ENCODE measurements around the gene AGAP3.

Gene AGAP3

DNA sequence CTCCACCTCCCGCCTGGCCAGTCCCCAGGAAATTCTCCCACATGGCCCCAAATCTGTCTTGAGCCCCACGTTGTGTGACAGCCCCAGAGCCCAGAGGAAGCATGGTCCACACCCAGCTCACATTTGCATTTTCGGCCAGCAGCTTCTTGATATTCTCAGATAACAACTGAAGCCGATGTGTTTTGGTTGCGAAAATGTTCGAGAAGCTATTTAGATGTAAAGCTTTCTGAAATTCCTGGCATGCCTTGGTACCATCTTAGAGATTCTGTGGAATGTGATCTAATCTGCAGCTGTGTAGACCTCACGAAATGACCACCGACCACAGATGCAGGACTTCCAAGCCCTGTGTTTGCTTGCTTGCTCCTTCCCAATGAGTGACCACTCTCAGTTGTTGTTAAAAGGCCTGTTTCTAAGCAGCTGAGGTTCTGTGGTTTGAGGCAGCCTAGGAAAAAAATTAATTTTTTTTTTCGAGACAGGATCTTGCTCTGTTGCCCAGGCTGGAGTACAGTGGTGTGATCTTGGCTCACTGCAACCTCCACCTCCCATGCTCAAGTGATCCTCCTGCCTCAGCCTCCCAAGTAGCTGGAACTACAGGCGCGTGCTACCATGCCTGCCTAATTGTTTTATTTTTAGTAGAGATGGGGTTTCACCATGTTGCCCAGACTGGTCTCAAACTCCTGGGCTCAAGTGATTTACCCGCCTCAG lies 18.1 kb upstream of the AGAP3 start:
- TF ChIP-seq, protein P1, sequence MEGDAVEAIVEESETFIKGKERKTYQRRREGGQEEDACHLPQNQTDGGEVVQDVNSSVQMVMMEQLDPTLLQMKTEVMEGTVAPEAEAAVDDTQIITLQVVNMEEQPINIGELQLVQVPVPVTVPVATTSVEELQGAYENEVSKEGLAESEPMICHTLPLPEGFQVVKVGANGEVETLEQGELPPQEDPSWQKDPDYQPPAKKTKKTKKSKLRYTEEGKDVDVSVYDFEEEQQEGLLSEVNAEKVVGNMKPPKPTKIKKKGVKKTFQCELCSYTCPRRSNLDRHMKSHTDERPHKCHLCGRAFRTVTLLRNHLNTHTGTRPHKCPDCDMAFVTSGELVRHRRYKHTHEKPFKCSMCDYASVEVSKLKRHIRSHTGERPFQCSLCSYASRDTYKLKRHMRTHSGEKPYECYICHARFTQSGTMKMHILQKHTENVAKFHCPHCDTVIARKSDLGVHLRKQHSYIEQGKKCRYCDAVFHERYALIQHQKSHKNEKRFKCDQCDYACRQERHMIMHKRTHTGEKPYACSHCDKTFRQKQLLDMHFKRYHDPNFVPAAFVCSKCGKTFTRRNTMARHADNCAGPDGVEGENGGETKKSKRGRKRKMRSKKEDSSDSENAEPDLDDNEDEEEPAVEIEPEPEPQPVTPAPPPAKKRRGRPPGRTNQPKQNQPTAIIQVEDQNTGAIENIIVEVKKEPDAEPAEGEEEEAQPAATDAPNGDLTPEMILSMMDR (IDR thresholded peaks at IDR 0.05; ENCODE audit: control insufficient read depth, extremely low read depth, insufficient read depth), result no peak
- DNase-seq (ENCODE audit: low read depth), result no peak
- H3K4me3 ChIP-seq (ENCODE audit: low read depth, low read length), result no peak overlapping the region

DNA sequence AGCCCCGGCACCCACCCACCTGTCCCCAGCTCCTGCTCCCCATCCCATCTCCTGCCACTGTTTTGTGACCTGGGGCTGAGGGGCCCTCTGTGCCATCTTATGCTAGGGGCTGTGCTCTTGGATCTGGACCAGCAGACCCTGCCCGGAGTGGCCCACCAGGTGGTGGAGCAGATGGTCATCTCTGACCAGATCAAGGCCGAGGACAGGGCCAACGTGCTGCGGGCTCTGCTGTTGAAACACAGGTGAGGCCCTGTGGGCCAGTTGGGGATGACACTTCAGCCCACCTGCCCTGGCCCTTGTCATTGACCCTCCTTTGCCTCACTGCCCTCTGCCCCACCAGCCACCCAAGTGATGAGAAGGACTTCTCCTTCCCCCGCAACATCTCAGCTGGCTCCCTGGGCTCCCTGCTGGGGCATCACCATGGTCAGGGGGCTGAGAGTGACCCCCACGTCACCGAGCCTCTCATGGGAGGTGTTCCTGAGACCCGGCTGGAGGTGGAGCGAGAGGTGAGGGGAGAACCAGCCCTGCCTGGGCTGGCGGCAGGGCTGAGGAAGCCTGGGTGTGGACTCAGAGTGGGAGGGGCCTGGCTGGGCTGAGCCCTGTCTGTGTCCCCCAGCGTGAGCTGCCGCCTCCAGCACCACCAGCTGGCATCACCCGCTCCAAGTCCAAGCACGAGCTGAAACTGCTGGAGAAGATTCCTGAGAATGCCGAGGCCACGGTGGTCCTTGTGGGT lies 16.3 kb upstream of the AGAP3 start:
- TF ChIP-seq, protein P1 (IDR thresholded peaks at IDR 0.05; ENCODE audit: control insufficient read depth, extremely low read depth, insufficient read depth), result no peak
- no peak for DNase-seq (ENCODE audit: low read depth)
- H3K4me3 ChIP-seq (ENCODE audit: low read depth, low read length), result no peak overlapping the region

DNA sequence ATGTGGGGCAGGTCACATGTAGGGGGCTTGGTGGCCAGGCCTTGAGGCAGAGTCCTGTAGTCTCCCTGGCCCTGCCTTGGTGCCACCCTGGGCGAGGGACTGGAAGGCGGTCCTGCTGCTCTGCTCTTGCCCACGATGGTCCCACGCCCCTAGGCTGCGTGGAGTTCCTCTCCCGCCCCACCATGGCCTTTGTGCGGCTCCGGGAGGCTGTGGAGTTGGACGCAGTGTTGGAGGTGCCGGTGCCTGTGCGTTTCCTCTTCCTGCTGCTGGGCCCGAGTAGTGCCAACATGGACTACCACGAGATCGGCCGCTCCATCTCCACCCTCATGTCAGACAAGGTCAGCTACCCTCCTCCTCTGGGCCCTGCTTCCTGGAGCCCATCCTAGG lies 15.7 kb upstream of the AGAP3 start:
- DNase-seq (ENCODE audit: low read depth), result no peak
- TF ChIP-seq, protein P1 (IDR thresholded peaks at IDR 0.05; ENCODE audit: control insufficient read depth, extremely low read depth, insufficient read depth), result no peak

DNA sequence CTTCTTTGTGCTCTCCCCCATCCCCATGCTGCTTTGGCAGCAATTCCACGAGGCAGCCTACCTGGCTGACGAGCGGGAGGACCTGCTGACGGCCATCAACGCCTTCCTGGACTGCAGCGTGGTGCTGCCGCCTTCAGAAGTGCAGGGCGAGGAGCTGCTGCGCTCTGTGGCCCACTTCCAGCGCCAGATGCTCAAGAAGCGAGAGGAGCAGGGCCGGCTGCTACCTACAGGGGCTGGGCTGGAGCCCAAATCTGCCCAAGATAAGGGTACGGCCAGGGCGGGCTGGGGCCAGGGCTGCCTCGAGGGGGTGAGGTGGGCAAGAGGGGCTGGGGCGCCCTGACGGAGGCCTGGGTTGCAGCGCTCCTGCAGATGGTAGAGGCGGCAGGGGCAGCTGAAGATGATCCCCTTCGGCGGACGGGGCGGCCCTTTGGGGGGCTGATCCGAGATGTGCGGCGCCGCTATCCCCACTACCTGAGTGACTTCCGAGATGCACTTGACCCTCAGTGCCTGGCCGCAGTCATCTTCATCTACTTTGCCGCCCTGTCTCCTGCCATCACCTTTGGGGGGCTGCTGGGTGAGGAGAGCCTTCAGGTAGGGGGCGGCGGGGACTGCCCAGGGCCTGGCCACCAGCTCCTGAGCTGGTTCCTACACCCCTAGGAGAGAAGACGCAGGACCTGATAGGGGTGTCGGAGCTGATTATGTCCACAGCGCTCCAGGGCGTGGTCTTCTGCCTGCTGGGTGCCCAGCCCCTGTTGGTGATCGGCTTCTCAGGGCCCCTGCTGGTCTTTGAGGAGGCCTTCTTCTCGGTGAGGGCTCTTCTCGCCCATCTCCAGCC lies 15.0 kb upstream of the AGAP3 start:
- no peak overlapping the region for H3K4me3 ChIP-seq (ENCODE audit: low read depth, low read length)
- DNase-seq (ENCODE audit: low read depth), result no peak
- TF ChIP-seq, protein P1 (IDR thresholded peaks at IDR 0.05; ENCODE audit: control insufficient read depth, extremely low read depth, insufficient read depth), result no peak

More for the DNA sequence above, 15.7 kb upstream of the AGAP3 start:
- H3K4me3 ChIP-seq (ENCODE audit: low read depth, low read length), result no peak overlapping the region

DNA sequence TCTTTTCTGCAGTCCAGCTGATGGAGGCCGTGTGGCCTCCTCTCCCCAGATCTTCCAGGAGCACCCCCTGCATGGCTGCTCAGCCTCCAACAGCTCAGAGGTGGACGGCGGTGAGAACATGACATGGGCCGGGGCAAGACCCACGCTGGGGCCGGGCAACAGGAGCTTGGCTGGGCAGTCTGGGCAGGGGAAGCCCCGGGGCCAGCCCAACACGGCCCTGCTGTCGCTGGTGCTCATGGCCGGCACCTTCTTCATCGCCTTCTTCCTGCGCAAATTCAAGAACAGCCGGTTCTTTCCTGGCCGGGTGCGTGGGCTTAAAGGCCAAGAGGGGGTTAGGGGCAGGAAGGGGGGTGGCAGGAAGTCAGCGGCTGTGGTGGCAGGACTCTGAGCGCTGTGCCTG lies 12.3 kb upstream of the AGAP3 start:
- no peak for DNase-seq (ENCODE audit: low read depth)
- TF ChIP-seq, protein P1 (IDR thresholded peaks at IDR 0.05; ENCODE audit: control insufficient read depth, extremely low read depth, insufficient read depth), result no peak
- H3K4me3 ChIP-seq (ENCODE audit: low read depth, low read length), result no peak overlapping the region

DNA sequence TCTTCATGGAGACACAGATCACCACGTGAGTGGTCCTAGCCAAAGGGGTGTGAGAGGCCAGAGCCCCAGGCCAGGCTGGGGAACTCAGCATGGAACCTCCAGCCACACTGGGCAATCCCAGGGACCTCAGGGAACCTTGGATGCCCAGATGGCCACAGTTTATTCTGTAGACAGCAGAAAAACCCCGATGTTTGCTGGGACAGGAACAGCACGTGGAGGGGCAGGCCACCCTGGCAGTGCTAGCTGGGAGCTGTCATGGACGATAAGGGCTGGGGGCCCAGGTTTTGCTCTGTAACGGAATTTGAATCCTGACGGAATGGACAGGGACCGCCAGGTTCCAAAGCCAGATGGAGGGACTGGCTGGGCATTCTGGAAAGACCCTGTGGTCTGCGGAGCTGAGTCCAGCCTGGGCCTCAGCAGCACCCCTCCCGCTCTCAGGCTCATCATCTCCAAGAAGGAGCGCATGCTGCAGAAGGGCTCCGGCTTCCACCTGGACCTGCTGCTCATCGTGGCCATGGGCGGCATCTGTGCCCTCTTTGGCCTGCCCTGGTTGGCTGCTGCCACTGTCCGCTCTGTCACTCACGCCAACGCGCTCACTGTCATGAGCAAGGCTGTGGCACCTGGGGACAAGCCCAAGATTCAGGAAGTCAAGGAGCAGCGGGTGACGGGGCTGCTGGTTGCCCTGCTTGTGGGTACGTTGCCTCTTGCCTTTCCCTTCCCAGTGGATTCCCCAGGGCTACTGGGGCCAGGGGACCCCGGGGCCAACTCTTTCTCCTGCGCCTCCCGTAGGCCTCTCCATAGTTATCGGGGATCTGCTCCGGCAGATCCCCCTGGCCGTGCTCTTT lies 11.2 kb upstream of the AGAP3 start:
- TF ChIP-seq, protein P1 (IDR thresholded peaks at IDR 0.05; ENCODE audit: control insufficient read depth, extremely low read depth, insufficient read depth), result no peak
- H3K4me3 ChIP-seq (ENCODE audit: low read depth, low read length), result no peak overlapping the region
- DNase-seq (ENCODE audit: low read depth), result no peak

All from LNCaP clone FGC (cell line).